HG03066 (cell line): ENCODE results near the gene NPB.

Experiments
- ATAC-seq: cut with Tn5 transposase; IDR thresholded peaks from one replicate; pipeline ENCODE4 v1.9.1; 2021; ENCODE audit warnings: low read depth; ENCODE audit not compliant: unreplicated experiment

The NPB gene

GRCh38 chr17:81869221-81870130 lies 32.6 kb upstream of the NPB start:
- ATAC-seq = no peak

- ATAC-seq = peak; percentile 10
Observed at GRCh38 chr17:81870131-81870980, 31.7 kb upstream of the NPB start.

DNA sequence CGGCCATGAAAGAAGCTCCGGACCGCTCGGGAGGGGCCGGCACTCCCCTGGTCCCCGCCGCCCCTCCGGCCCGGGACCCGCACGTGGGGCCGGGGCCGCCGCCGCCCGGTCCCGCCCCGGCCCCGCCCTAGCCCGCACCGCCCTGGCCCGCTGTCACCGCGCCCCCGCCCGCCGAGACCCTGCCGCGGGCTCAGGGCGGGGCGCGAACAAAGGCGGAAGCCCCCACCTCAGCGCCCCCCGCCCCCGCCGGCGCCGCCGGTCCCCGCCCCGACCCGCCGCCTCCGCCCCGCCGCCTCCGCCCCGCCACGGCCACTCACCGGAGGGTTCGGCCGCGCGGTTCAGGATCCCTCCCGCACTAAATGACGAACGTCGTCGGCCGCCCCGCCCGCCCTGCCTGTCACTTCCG lies 31.1 kb upstream of the NPB start, which contains the start of gene ARHGDIA:
Gene ARHGDIA, minus strand, starts transcription at position 357 of the 406 bp plus-strand sequence. CDS start 1,407 bp downstream, outside the sequence.
- ATAC-seq = peak; percentile 19

- peak; percentile 43 for ATAC-seq
Observed at GRCh38 chr17:81871387-81872230, 30.4 kb upstream of the NPB start.

DNA sequence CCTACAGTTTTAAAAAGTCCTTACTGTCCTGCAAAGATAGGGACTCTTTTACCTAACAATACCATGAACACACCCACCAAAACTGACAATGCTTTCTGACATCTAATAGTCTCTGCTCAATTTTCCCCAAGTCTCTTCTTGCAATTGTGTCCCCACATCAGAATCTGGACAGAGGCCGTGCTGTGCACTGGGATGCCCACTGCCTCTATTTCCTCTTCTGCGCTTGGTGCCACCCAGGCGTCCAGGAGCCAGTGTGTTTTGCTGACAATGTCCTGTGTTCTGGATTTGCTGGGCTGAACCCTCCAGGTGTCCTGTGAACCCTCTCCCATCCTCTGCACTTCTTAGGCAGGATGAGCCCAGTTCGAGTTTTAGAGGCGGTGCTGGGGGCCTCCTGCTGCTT lies 24.5 kb upstream of the NPB start:
- ATAC-seq = no peak

DNA sequence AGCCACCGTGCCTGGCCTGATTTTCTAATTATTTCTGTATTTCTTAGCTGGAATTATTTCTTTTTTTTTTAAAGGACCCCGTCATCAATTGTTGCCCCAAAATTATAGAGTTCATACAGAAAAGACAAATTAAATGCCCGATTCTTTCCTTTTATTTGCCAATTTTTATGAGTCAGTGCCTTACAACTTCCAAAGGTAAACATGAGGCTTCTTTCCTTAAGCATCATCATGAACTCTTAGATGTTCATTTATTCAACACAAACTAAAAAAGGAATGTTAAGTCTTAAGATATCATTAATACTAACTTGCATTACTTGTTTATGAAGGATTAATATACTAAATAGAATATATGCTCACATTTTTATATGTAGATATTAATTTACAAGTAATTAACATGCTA lies 23.7 kb upstream of the NPB start:
- ATAC-seq = no peak

DNA sequence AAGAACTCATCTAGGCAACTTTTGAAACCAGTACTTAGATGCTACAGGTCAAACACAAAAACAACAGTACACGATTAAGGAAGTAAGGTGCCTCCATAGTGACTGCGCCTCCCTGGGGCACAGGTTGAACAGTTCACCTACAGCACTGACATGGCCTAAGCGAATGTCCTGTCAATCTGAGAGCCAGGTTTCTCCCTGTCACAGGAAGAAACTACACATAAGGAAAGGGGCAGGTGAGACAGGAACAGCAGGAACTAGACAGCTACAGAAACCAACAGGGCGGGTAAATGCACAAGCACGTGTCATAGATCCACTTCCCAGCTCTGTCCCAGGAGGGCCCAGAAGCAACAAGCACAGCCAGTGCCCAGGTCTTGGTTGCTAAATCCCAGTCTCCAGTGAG lies 22.9 kb upstream of the NPB start:
- no peak for ATAC-seq

DNA sequence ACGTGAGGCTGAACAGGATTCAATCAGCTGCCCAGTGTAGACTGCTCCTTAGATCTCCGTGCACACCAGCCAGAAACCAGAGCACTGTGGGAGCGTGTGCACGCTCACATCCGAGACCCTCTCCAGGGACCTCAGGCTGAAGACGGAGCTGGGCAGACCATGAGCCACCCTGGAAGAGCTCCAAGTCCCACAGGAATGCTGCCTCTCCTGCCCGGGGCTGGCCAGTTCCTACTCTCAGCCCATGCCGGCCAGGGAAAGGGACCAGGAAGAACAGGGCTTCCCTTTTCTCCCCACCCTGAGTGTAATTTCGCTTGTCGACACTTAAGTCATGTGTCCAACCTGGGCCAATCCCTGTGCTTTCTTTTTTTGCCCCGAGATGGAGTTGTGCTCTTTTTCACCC lies 17.5 kb upstream of the NPB start:
- no peak for ATAC-seq

DNA sequence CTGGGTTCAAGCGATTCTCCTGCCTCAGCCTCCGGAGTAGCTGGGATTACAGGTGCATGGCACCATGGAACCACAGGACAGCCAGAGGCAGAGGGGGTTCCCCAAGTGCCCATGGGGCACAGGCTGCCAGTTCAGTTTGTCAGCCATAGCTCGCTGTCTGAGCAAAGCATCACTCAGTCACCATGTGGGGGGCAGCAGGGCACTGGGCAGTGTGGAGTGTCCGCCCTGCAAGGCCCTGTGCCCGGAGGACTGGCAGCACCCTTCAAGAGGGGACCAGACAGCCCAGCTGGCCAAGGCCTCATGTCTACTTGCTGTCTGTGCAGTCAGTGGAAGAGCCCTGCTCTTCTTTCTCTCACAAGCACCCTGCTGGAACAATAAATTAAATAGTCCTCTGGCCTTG lies 17.1 kb upstream of the NPB start:
- ATAC-seq = no peak

DNA sequence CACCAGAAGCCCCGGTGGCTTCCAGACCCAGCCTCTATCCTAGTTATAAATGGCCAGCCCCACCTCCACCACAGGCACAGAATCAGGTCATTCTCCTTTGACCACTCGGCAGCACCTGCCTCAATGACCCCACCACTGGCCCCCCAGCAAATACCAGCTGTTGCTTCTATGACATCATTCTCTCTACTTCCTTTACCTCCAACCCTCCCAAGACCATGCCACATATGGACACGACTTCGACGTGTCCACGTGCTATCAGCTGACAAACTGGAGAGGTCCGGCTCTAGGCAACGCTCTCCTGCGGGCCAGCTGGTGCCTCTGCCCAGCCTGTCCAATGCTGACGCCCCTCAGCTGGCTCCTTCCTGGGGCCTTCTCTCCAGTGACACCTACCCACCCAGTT lies 16.6 kb upstream of the NPB start:
- no peak for ATAC-seq

DNA sequence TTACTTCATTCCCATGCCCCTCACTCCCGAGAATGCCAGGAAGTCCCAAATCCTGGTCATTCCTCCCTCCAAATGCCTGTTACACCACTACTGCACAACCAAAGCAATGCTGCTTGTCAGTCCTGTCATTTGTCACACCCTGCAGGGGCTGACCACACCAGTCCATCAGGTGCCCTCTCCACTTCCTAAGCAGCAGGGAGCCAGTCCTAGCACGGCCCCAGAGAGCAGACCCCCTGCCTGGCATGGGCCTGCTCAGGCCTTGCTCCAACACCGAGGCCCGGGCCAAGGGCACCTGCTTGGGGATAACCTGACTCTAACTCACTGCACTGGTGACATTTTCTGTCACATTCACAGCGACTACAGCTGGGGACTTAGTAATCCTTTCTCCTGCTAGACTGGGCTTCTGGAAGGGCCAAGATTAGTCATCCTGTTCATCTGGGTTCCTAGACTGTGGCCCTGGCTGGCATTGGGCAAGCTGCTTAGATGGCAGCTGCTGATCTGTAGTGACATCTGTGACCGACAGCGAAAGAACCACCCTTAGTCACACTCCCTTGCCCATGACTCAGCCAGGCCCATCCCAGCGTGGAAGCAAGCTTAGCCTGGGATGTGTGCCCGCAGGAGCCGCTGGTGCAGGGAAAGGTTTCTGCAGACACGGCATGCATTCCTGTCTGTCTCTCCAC lies 16.0 kb upstream of the NPB start:
- ATAC-seq = no peak

GRCh38 chr17:81888105-81888987 lies 13.7 kb upstream of the NPB start:
- no peak for ATAC-seq

GRCh38 chr17:81888988-81889595 lies 12.9 kb upstream of the NPB start:
- ATAC-seq = no peak

GRCh38 chr17:81889602-81890001 lies 12.4 kb upstream of the NPB start:
- no peak for ATAC-seq

DNA sequence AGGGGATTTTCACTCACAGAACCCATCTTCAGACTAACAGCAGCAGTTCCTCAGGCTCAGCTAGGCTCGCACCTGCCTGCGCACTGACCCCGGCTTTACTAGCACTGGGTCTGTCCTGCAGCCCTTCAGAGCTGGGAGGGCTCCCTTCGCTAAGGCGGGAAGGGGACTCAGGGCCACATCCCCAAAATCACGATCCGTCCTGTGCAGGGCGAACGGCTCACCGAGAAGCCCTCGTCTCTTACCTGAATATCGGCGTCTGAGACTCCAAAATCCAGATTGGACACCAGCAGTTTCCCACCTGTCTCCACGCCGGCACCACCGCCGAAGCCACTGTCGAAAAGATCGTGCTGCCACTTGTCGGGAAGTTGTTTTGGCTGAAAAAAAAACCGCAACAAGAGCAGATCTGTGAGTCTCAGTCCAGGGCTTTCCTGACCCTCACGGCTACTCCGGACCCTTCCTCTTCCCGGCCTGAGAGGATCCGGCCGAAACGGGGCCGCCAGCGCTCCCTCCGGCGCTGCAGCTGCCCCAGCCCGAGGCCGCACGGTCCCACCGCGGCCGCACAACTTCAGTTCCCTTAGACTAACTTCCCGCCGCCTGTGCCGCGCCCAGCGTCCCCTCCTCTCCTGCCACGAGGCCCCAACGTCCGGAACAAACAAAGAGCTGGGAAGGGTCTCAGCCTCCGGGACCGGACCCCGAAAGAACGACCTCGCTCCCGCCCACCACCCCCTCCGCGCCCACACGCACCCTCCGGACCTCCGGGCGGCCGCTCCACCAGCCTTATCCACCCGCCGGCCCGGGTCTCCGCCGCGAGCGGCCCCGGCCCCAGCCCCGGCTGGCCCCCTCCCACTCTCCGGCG lies 11.4 kb upstream of the NPB start:
- ATAC-seq = no peak

GRCh38 chr17:81891303-81891552 lies 10.8 kb upstream of the NPB start:
- no peak for ATAC-seq

DNA sequence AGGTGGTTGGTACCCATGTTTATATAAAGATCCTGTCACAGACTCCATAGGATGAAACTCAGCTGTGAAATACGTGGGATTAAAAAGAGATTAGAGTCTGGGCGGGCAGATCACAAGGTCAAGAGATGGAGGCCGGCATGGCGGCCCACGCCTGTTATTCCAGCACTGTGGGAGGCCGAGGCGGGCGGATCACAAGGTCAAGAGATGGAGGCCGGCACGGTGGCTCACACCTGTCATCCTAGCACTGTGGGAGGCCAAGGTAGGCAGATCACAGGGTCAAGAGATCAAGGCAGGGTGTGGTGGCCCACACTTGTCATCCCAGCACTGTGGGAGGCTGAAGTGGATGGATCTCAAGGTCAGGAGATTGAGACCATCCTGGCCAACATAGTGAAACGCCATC lies 6.6 kb upstream of the NPB start:
- ATAC-seq = no peak
